ENCODE results near the gene TMIE.

DNA sequence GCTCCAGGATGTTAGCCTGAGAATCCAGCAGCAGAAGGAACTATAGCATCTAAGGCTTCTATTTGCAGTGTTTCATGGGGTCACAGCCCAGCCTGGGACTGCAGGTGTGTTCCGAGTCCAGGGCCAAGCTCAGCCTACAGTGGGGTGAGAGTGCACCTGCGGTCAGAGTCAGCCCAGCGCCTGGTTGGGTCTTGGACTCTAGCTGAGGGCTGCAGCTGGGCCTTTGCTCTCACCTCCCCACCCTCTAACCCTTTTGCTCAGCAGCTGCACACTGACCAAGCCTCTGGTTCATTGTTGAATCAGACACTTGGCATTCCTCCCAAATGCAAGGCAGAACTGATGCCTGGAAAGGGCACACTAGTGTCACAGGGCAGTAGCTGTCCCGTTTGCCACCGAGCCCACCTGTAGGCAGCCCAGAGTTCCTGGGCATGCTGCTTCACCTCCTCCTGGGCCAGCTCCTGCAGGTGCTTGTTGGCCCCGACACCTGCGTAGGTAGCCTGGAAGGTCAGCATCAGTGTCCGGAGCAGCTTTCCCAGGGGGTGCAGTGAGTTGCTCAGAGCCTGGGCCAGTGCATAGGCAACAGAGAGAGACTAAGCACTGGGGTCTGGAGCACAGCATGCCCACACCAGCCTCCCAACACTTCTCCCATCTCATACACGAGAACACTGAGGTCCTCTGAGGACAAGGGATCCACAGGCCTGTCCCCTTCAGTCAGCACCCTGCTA is 25.2 kb upstream of the TMIE start:
- no peak for TF ChIP-seq POLR2A (IDR thresholded peaks at IDR 0.05)
- TF ChIP-seq, protein P1, sequence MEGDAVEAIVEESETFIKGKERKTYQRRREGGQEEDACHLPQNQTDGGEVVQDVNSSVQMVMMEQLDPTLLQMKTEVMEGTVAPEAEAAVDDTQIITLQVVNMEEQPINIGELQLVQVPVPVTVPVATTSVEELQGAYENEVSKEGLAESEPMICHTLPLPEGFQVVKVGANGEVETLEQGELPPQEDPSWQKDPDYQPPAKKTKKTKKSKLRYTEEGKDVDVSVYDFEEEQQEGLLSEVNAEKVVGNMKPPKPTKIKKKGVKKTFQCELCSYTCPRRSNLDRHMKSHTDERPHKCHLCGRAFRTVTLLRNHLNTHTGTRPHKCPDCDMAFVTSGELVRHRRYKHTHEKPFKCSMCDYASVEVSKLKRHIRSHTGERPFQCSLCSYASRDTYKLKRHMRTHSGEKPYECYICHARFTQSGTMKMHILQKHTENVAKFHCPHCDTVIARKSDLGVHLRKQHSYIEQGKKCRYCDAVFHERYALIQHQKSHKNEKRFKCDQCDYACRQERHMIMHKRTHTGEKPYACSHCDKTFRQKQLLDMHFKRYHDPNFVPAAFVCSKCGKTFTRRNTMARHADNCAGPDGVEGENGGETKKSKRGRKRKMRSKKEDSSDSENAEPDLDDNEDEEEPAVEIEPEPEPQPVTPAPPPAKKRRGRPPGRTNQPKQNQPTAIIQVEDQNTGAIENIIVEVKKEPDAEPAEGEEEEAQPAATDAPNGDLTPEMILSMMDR (IDR thresholded peaks at IDR 0.05): no peak
